Sciatic nerve (tissue), 2 donors: Measurements from ENCODE around the gene SEMA3B. TPM values are rescaled to one million over a fixed set of nuclear protein-coding genes. Genes with fewer than 3 reads are reported as not detected.

Experiments used
- ATAC-seq: fragments of 200-7000 bp; cut with Tn5 transposase; one replicate; pipeline ENCODE4 v1.9.1; 2020; ENCODE audit warnings: mild to moderate bottlenecking, moderate library complexity
- DNase-seq: peaks from one replicate; pipeline ENCODE4 v3.0.0-alpha.2; 2020; ENCODE audit warnings: low spot score
- intact Hi-C: fragments of 100-400 bp; cut with DNase I; formaldehyde crosslinking; loops from one replicate; pipeline ENCODE4 v1.14.2; 2022
- microRNA-seq: library from miRNA; unstranded; fragments of <30 nt; microRNA quantifications from one replicate; pipeline ENCODE4 v1.2.0, GENCODE V29; 2020
- total RNA-seq: library from RNA; stranded (reverse); fragmentation: NEBNext Ultra II Directional; extraction: Animal tissue kit (Norgen Biotek cat#: 25700); gene quantifications from one replicate; pipeline ENCODE4 v1.2.1, GENCODE V29; 2021
- donor health status: DM: no; HTN: no; CAD: no.
- donor health status: DM: no; HTN: no; CAD: no.

Gene SEMA3B
- total RNA-seq, 1 donor from 2014 or later: 390 TPM

- DNase-seq: peak; percentile 89
- peak; percentile 55 for ATAC-seq
- intact Hi-C loops: no loop called here
These were observed 51.9 kb downstream of the SEMA3B start for GRCh38 chr3:50320853-50321335.

GRCh38 chr3:50321336-50322114, 52.6 kb downstream of the SEMA3B start:
- intact Hi-C loops: no loop called here
- peak; percentile 93 for DNase-seq
- ATAC-seq: peak; percentile 84

GRCh38 chr3:50322115-50322385, 53.1 kb downstream of the SEMA3B start:
- no peak for DNase-seq
- intact Hi-C loops: no loop called here
- ATAC-seq: no peak

GRCh38 chr3:50322386-50323091, 53.6 kb downstream of the SEMA3B start, which contains the start of gene HYAL2:
HYAL2 (minus strand) TSS chr3:50322745; CDS start chr3:50320489, 2,256 bp downstream.
- DNase-seq: peak; percentile 81
- intact Hi-C loops: no loop called here
- peak; percentile 8 for ATAC-seq

- DNase-seq (no peak), ATAC-seq (no peak)
- intact Hi-C loops: no loop called here
These were observed 54.2 kb downstream of the SEMA3B start for GRCh38 chr3:50323092-50323600.

GRCh38 chr3:50323614-50324199, 54.8 kb downstream of the SEMA3B start:
- intact Hi-C loops: no loop called here
- DNase-seq: no peak
- ATAC-seq: no peak

GRCh38 chr3:50324351-50325112, 55.6 kb downstream of the SEMA3B start:
- intact Hi-C loops: no loop called here
- DNase-seq (peak; percentile 85), ATAC-seq (no peak)

- no peak for ATAC-seq
- intact Hi-C loops: no loop called here
- DNase-seq: no peak
These were observed 56.1 kb downstream of the SEMA3B start for GRCh38 chr3:50325113-50325480.

- ATAC-seq: no peak
- intact Hi-C loops: no loop called here
- DNase-seq: no peak
These were observed 56.7 kb downstream of the SEMA3B start for GRCh38 chr3:50325497-50326181.

GRCh38 chr3:50326182-50326541, 57.2 kb downstream of the SEMA3B start:
- ATAC-seq (no peak), DNase-seq (no peak)
- intact Hi-C loops: no loop called here

GRCh38 chr3:50327129-50327528, 58.2 kb downstream of the SEMA3B start:
- intact Hi-C loops: no loop called here
- no peak for DNase-seq
- no peak for ATAC-seq

Small RNA genes lying within 50 kb of the gene (microRNA-seq; reads per million reads assigned to microRNA genes)
- not detected for gene MIR5787

Other genes with a start within 250 kb of the SEMA3B start
- gene RBM5, start 180.2 kb upstream of the SEMA3B start, total RNA-seq: 231 TPM
- gene SEMA3F, start 113.8 kb upstream of the SEMA3B start, total RNA-seq: 29.3 TPM
- not detected for gene GNAT1, start 77.5 kb upstream of the SEMA3B start, total RNA-seq
- gene SLC38A3, start 63.9 kb upstream of the SEMA3B start, total RNA-seq: 2.5 TPM
- 313 TPM for gene GNAI2, start 32.9 kb upstream of the SEMA3B start, total RNA-seq
- 2.0 TPM for gene LSMEM2, start 9.9 kb downstream of the SEMA3B start, total RNA-seq
- gene IFRD2, start 23.3 kb downstream of the SEMA3B start, total RNA-seq: 51.2 TPM
- gene HYAL3, start 30.3 kb downstream of the SEMA3B start, total RNA-seq: 1.5 TPM
- 20.7 TPM for gene NAA80, start 30.3 kb downstream of the SEMA3B start, total RNA-seq
- 19.4 TPM for gene HYAL1, start 34.4 kb downstream of the SEMA3B start, total RNA-seq
- 48.8 TPM for gene HYAL2, start 53.6 kb downstream of the SEMA3B start, total RNA-seq
- 17.7 TPM for gene TUSC2, start 59.1 kb downstream of the SEMA3B start, total RNA-seq
- 51.0 TPM for gene RASSF1, start 71.7 kb downstream of the SEMA3B start, total RNA-seq
- gene ZMYND10, start 76.6 kb downstream of the SEMA3B start, total RNA-seq: 1.9 TPM
- gene NPRL2, start 81.6 kb downstream of the SEMA3B start, total RNA-seq: 20.6 TPM
- gene CYB561D2, start 81.7 kb downstream of the SEMA3B start, total RNA-seq: 10.1 TPM
- 29.6 TPM for gene TMEM115, start 90.4 kb downstream of the SEMA3B start, total RNA-seq
- gene CACNA2D2, start 234.5 kb downstream of the SEMA3B start, total RNA-seq: 1.8 TPM